HG02981 (cell line): ENCODE measurements around the gene RFWD3.

Experiments used
- ATAC-seq: cut with Tn5 transposase; IDR thresholded peaks from one replicate; pipeline ENCODE4 v1.9.1; 2021; ENCODE audit warnings: mild to moderate bottlenecking, moderate library complexity; ENCODE audit not compliant: unreplicated experiment

RFWD3 gene

GRCh38 chr16:74583926-74584666 is 82.6 kb downstream of the RFWD3 start:
- ATAC-seq, result no peak

DNA sequence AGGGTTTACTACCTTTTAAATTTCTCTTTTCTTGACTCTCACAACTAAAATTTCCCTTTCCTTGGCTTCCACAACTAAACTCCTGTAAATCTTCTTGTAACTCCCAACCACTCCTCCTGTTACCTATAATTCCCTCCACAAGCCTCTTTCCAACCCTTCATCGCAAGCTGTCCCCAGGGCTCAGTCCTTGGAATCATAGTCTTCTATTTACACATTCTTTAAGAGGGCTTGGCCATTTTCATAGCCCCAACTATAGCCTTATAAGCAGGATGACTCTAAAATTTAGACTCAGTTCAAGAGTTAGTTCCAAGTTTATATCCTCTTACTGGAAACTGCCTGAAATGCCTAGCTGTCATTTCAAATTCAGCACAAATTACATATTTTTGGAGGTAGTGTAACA is 83.7 kb downstream of the RFWD3 start:
- no peak for ATAC-seq

DNA sequence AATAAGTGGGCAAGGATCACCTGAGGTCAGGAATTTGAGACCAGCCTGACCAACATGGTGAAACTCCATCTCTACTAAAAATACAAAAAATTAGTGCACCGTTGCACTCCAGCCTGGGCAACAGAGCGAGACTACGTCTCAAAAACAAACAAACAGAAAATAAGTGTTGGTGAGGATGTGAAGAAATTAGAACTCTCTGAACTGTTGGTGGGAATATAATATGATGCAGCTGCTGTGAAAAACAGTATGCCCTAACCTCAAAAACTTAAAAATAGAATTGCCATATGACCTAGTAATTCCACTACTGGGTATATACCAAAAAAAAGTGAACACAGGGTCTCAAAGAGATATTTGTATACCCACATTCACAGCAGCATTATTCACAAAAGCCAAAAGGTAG is 85.8 kb downstream of the RFWD3 start:
- ATAC-seq, result peak; percentile 57

DNA sequence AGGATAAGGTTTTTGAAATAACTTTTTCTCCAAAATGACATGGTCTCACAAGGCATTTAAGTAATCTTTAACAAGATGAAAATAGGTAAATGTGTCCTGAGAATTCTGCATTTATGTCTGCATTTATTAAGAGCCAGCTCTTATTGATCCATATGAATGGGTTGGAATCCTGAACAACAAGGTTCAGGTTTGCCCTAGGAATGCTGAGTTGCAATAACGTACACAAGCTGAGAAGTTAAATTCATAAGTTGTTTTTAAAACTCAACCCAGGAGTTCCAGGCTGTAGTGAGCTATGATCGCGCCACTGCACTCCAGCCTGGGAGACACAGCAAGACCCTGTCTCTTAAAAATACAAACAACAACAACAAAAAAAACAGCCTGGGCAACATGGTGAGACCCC is 87.8 kb downstream of the RFWD3 start:
- ATAC-seq, result no peak

DNA sequence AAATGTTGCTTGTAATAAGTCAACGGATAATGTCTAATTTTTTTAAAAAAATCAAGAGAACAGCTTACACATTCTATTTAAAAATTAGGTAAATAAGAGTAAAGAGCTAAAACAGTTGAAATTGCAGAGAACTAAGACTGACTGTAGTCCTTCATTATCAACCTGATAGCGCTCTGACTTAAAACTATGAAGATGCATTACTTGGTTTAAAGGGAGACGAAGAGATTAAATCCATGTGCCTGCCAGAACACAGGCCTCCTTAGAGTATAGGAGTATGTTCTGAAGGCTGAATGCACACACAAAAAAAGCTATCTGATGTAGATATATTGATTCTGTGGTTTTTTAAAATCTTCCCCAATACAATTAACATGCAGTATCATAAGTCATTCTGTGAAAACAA is 88.2 kb downstream of the RFWD3 start:
- ATAC-seq, result no peak

DNA sequence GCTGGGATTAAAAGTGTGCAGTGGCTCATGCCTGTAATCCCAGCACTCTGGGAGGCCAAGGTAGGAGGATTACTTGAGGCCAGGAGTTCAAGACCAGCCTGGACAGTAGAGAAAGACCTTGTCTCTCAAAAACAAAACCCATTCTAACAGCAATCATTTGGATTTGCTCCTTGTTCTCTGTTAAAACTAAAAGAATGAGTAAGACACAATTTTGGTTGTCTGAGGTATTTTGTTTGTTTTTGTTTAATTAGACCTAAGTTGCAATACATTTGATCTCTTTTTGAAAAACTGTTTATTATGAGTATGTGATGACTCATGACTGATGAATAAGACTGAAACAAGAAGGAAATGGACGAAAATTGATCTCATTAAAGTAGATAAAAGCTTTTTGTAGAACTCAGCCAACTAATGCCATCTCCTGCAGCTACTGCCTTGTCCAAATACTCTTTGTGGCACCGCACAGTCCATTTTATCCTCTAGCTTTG is 88.8 kb downstream of the RFWD3 start:
- ATAC-seq, result no peak

- ATAC-seq, result no peak
Measured at GRCh38 chr16:74575807-74576643, 90.7 kb downstream of the RFWD3 start.

DNA sequence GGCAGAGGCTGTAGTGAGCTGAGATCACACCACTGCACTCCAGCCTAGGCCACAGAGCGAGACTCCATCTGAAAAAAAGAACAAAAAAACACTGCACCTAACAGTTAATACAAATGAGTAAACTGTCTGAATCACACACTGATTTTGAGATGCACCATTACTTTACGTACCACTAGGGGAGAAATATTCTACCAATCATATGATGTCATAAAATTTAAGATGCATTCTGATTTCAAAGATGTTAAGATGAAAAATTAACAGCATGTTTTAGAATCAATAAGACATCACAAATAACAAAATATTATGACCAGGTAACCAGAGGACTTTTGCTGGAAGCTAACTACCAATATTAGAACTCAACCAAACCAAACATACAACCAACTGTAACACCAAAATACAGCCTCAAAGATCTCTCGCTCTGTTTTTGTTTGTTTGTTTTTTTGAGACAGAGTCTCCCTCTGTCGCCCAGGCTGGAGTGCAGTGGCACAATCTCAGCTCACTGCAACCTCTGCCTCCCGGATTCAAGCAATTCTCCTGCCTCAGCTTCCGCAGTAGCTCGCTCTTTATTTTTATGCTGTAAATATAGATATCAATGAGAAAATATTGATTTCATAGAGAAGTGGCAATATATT is 91.4 kb downstream of the RFWD3 start:
- no peak for ATAC-seq

DNA sequence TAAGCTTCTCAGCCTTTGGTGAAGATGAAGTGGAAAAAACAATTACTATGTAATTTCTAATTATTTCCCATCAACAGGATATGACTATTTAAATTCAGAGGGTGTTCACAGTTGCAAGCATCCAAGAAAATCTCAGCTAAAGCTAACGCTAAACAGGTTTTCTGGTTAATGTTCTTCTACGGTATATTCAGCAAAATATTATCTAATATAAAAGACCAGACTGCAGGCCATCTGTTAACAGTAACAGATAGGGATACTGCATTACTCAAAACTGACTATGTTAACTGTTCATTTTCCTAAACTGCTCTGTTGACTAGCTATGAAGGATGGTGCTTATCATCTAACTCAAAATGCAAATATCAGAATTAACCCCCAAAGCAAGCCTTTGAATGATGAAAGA is 92.5 kb downstream of the RFWD3 start:
- ATAC-seq, result no peak

- no peak for ATAC-seq
Measured at GRCh38 chr16:74573622-74574021, 93.1 kb downstream of the RFWD3 start.
